ENCODE measurements around the gene DIAPH3.
"Not testable (repeated sequence)": the region's sequence is repeated elsewhere in the genome, so short reads cannot be mapped to it uniquely, and the experiment has no call there.

DIAPH3 gene

GRCh38 chr13:60163478-60164233 lies at the start of gene DIAPH3:
TSS of gene DIAPH3 (minus strand) at chr13:60163928. CDS start at chr13:60163766, 162 bp downstream.
- peak; percentile 94 for DNase-seq

- no peak for DNase-seq
Observed at GRCh38 chr13:60213236-60213744, 49.6 kb upstream of the DIAPH3 start.

GRCh38 chr13:60211548-60211947 lies 47.8 kb upstream of the DIAPH3 start:
- no peak for DNase-seq

GRCh38 chr13:60210510-60211330 lies 47.0 kb upstream of the DIAPH3 start:
- no peak for DNase-seq

- DNase-seq, result not testable (repeated sequence)
Observed at GRCh38 chr13:60205499-60205898, 41.8 kb upstream of the DIAPH3 start.

GRCh38 chr13:60201286-60201685 lies 37.6 kb upstream of the DIAPH3 start:
- DNase-seq, result no peak

- not testable (repeated sequence) for DNase-seq
Observed at GRCh38 chr13:60195893-60196292, 32.2 kb upstream of the DIAPH3 start.

GRCh38 chr13:60182907-60183306 lies 19.2 kb upstream of the DIAPH3 start:
- no peak for DNase-seq

GRCh38 chr13:60178327-60178726 lies 14.6 kb upstream of the DIAPH3 start:
- no peak for DNase-seq

GRCh38 chr13:60175571-60175970 lies 11.8 kb upstream of the DIAPH3 start:
- DNase-seq, result no peak

- no peak for DNase-seq
Observed at GRCh38 chr13:60174113-60174512, 10.4 kb upstream of the DIAPH3 start.

GRCh38 chr13:60172111-60172510 lies 8.4 kb upstream of the DIAPH3 start:
- DNase-seq, result no peak

- no peak for DNase-seq
Observed at GRCh38 chr13:60170414-60170813, 6.7 kb upstream of the DIAPH3 start.

- no peak for DNase-seq
Observed at GRCh38 chr13:60169239-60170031, 5.7 kb upstream of the DIAPH3 start.

GRCh38 chr13:60167121-60167520 lies 3.4 kb upstream of the DIAPH3 start:
- DNase-seq, result no peak

- DNase-seq, result no peak
Observed at GRCh38 chr13:60165391-60166099, 1.8 kb upstream of the DIAPH3 start.

GRCh38 chr13:60164234-60164889 lies 634 bp upstream of the DIAPH3 start:
- DNase-seq, result no peak

GRCh38 chr13:60162096-60162495 lies 1.6 kb downstream of the DIAPH3 start:
- no peak for DNase-seq

GRCh38 chr13:60158321-60158801 lies 5.4 kb downstream of the DIAPH3 start:
- DNase-seq, result no peak

GRCh38 chr13:60155978-60156377 lies 7.8 kb downstream of the DIAPH3 start:
- no peak for DNase-seq

GRCh38 chr13:60152904-60153303 lies 10.8 kb downstream of the DIAPH3 start:
- no peak for DNase-seq

GRCh38 chr13:60152114-60152513 lies 11.6 kb downstream of the DIAPH3 start:
- no peak for DNase-seq

Measured in GF-D8 (cell line).